Measurements from ENCODE around the gene LRIT3.
"Not testable (repeated sequence)": the region's sequence is repeated elsewhere in the genome, so short reads cannot be mapped to it uniquely, and the experiment has no call there.

The LRIT3 gene

GRCh38 chr4:109859426-109860300 is 11.8 kb downstream of the LRIT3 start:
- not testable (repeated sequence) for DNase-seq

- DNase-seq = no peak
Observed at GRCh38 chr4:109861271-109861670, 13.4 kb downstream of the LRIT3 start.

- no peak for DNase-seq
Observed at GRCh38 chr4:109861916-109862511, 14.1 kb downstream of the LRIT3 start.

- no peak for DNase-seq
Observed at GRCh38 chr4:109864134-109864533, 16.2 kb downstream of the LRIT3 start.

GRCh38 chr4:109870061-109870460 is 22.2 kb downstream of the LRIT3 start:
- DNase-seq = no peak

- no peak for DNase-seq
Observed at GRCh38 chr4:109872065-109872464, 24.2 kb downstream of the LRIT3 start.

- DNase-seq = no peak
Observed at GRCh38 chr4:109872950-109873656, 25.2 kb downstream of the LRIT3 start.

GRCh38 chr4:109873791-109874514 is 26.0 kb downstream of the LRIT3 start:
- no peak for DNase-seq

- no peak for DNase-seq
Observed at GRCh38 chr4:109875106-109875505, 27.2 kb downstream of the LRIT3 start.

- DNase-seq = not testable (repeated sequence)
Observed at GRCh38 chr4:109875553-109875952, 27.6 kb downstream of the LRIT3 start.

- no peak for DNase-seq
Observed at GRCh38 chr4:109876634-109877265, 28.8 kb downstream of the LRIT3 start.

- DNase-seq = no peak
Observed at GRCh38 chr4:109877400-109877799, 29.5 kb downstream of the LRIT3 start.

- DNase-seq = no peak
Observed at GRCh38 chr4:109878355-109878754, 30.4 kb downstream of the LRIT3 start.

- DNase-seq = no peak
Observed at GRCh38 chr4:109879081-109879480, 31.2 kb downstream of the LRIT3 start.

- DNase-seq = no peak
Observed at GRCh38 chr4:109879636-109880314, 31.9 kb downstream of the LRIT3 start.

- no peak for DNase-seq
Observed at GRCh38 chr4:109886303-109886702, 38.4 kb downstream of the LRIT3 start.

- no peak for DNase-seq
Observed at GRCh38 chr4:109887071-109887470, 39.2 kb downstream of the LRIT3 start.

GRCh38 chr4:109890076-109890475 is 42.2 kb downstream of the LRIT3 start:
- DNase-seq = no peak

GRCh38 chr4:109902559-109903251 is 54.8 kb downstream of the LRIT3 start:
- no peak for DNase-seq

- no peak for DNase-seq
Observed at GRCh38 chr4:109908731-109909130, 60.8 kb downstream of the LRIT3 start.

- no peak for DNase-seq
Observed at GRCh38 chr4:109910256-109910655, 62.3 kb downstream of the LRIT3 start.
